ENCODE results near the gene HCN4. TPM values are rescaled to one million over a fixed set of nuclear protein-coding genes. Genes with fewer than 3 reads are reported as not detected.

Gene HCN4
- total and polyA plus RNA-seq, 2 of the 8 experiments (the other 6 are each of a cell fraction or from before 2014, with no cell fraction given) = 3.7 to 8.5 TPM

DNA sequence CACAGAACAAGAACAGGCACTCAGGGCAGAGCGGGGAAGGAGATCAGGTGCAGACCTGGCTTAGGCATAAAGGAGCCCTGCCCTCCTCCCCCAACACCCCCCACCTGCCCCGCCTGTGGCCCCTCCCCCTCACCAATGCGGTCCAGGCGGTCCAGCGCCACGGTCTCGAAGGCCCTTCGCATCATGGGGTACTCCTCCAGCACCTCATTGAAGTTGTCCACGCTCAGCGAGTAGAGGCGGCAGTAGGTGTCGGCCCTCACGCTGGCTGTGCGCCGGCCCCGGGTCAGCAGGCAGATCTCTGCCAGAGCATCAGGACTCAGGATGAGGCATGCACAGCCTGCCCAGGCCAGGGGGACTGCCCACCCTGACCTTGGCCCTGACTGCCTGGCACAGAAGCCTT is 44.8 kb downstream of the HCN4 start (continued):
- TF ChIP-seq, protein P1, sequence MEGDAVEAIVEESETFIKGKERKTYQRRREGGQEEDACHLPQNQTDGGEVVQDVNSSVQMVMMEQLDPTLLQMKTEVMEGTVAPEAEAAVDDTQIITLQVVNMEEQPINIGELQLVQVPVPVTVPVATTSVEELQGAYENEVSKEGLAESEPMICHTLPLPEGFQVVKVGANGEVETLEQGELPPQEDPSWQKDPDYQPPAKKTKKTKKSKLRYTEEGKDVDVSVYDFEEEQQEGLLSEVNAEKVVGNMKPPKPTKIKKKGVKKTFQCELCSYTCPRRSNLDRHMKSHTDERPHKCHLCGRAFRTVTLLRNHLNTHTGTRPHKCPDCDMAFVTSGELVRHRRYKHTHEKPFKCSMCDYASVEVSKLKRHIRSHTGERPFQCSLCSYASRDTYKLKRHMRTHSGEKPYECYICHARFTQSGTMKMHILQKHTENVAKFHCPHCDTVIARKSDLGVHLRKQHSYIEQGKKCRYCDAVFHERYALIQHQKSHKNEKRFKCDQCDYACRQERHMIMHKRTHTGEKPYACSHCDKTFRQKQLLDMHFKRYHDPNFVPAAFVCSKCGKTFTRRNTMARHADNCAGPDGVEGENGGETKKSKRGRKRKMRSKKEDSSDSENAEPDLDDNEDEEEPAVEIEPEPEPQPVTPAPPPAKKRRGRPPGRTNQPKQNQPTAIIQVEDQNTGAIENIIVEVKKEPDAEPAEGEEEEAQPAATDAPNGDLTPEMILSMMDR (IDR thresholded peaks at IDR 0.05; ENCODE audit: control extremely low read depth in 1 of 3, insufficient read depth in 1 of 3, low read depth in 1 of 3, low read length in 3 of 3) = no peak
- TF ChIP-seq GTF2F1 (IDR thresholded peaks at IDR 0.05; ENCODE audit: borderline replicate concordance, low read depth, low read length) (no peak), SAP30 (IDR thresholded peaks at IDR 0.05; ENCODE audit: insufficient read depth, insufficient replicate concordance, low read length) (no peak), POU5F1 (IDR thresholded peaks at IDR 0.05; ENCODE audit: low read depth, low read length) (no peak), POLR2AphosphoS5 (IDR thresholded peaks at IDR 0.05; ENCODE audit: low read depth, low read length) (no peak)
- TF ChIP-seq, protein P2, sequence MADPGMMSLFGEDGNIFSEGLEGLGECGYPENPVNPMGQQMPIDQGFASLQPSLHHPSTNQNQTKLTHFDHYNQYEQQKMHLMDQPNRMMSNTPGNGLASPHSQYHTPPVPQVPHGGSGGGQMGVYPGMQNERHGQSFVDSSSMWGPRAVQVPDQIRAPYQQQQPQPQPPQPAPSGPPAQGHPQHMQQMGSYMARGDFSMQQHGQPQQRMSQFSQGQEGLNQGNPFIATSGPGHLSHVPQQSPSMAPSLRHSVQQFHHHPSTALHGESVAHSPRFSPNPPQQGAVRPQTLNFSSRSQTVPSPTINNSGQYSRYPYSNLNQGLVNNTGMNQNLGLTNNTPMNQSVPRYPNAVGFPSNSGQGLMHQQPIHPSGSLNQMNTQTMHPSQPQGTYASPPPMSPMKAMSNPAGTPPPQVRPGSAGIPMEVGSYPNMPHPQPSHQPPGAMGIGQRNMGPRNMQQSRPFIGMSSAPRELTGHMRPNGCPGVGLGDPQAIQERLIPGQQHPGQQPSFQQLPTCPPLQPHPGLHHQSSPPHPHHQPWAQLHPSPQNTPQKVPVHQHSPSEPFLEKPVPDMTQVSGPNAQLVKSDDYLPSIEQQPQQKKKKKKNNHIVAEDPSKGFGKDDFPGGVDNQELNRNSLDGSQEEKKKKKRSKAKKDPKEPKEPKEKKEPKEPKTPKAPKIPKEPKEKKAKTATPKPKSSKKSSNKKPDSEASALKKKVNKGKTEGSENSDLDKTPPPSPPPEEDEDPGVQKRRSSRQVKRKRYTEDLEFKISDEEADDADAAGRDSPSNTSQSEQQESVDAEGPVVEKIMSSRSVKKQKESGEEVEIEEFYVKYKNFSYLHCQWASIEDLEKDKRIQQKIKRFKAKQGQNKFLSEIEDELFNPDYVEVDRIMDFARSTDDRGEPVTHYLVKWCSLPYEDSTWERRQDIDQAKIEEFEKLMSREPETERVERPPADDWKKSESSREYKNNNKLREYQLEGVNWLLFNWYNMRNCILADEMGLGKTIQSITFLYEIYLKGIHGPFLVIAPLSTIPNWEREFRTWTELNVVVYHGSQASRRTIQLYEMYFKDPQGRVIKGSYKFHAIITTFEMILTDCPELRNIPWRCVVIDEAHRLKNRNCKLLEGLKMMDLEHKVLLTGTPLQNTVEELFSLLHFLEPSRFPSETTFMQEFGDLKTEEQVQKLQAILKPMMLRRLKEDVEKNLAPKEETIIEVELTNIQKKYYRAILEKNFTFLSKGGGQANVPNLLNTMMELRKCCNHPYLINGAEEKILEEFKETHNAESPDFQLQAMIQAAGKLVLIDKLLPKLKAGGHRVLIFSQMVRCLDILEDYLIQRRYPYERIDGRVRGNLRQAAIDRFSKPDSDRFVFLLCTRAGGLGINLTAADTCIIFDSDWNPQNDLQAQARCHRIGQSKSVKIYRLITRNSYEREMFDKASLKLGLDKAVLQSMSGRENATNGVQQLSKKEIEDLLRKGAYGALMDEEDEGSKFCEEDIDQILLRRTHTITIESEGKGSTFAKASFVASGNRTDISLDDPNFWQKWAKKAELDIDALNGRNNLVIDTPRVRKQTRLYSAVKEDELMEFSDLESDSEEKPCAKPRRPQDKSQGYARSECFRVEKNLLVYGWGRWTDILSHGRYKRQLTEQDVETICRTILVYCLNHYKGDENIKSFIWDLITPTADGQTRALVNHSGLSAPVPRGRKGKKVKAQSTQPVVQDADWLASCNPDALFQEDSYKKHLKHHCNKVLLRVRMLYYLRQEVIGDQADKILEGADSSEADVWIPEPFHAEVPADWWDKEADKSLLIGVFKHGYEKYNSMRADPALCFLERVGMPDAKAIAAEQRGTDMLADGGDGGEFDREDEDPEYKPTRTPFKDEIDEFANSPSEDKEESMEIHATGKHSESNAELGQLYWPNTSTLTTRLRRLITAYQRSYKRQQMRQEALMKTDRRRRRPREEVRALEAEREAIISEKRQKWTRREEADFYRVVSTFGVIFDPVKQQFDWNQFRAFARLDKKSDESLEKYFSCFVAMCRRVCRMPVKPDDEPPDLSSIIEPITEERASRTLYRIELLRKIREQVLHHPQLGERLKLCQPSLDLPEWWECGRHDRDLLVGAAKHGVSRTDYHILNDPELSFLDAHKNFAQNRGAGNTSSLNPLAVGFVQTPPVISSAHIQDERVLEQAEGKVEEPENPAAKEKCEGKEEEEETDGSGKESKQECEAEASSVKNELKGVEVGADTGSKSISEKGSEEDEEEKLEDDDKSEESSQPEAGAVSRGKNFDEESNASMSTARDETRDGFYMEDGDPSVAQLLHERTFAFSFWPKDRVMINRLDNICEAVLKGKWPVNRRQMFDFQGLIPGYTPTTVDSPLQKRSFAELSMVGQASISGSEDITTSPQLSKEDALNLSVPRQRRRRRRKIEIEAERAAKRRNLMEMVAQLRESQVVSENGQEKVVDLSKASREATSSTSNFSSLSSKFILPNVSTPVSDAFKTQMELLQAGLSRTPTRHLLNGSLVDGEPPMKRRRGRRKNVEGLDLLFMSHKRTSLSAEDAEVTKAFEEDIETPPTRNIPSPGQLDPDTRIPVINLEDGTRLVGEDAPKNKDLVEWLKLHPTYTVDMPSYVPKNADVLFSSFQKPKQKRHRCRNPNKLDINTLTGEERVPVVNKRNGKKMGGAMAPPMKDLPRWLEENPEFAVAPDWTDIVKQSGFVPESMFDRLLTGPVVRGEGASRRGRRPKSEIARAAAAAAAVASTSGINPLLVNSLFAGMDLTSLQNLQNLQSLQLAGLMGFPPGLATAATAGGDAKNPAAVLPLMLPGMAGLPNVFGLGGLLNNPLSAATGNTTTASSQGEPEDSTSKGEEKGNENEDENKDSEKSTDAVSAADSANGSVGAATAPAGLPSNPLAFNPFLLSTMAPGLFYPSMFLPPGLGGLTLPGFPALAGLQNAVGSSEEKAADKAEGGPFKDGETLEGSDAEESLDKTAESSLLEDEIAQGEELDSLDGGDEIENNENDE (IDR thresholded peaks at IDR 0.05; ENCODE audit: insufficient replicate concordance, low read length) = no peak
